ENCODE measurements around the gene C7.

C7 gene

GRCh38 chr5:41003670-41004376 lies 94.5 kb downstream of the C7 start:
- H4K20me1 ChIP-seq (ENCODE audit: control insufficient read depth, insufficient read depth, low read depth, low read length), result no peaks in the 10 kb centered on the region
- H3F3A ChIP-seq (ENCODE audit: control insufficient read depth, insufficient read depth), result no peaks in the 10 kb centered on the region
- no peak overlapping the region for H3K4me2 ChIP-seq (ENCODE audit: low read length)
- H3K4me3 ChIP-seq (ENCODE audit: low read length), result no peak overlapping the region
- no peaks in the 10 kb centered on the region for H3K27me3 ChIP-seq (ENCODE audit: control insufficient read depth, low read length)
- no peaks in the 10 kb centered on the region for H3K36me3 ChIP-seq (ENCODE audit: control insufficient read depth, low read length)
- no peaks in the 10 kb centered on the region for H3K9me2 ChIP-seq (replicated peaks; ENCODE audit: control insufficient read depth, low read length)
- no peaks in the 10 kb centered on the region for H3K9me3 ChIP-seq (ENCODE audit: control insufficient read depth, insufficient read depth, low read length)
- no peaks in the 10 kb centered on the region for H3K79me2 ChIP-seq (ENCODE audit: control insufficient read depth, low read length)
- TF ChIP-seq EZH2phosphoT487 (IDR thresholded peaks at IDR 0.05; ENCODE audit: borderline replicate concordance, low read length) (no peak), CTCF (IDR thresholded peaks at IDR 0.05; ENCODE audit: low read depth, low read length, poor library complexity, severe bottlenecking) (no peak)
- H3K4me1 ChIP-seq (ENCODE audit: control insufficient read depth, low read length), result no peaks in the 10 kb centered on the region
- no peak overlapping the region for H3K27ac ChIP-seq (ENCODE audit: low read depth, low read length)

- Histone ChIP-seq H4K20me1 (ENCODE audit: control insufficient read depth, insufficient read depth, low read depth, low read length) (no peaks in the 10 kb centered on the region), H3K27me3 (ENCODE audit: control insufficient read depth, low read length) (no peaks in the 10 kb centered on the region), H3K4me2 (ENCODE audit: low read length) (no peak overlapping the region), H3F3A (ENCODE audit: control insufficient read depth, insufficient read depth) (no peaks in the 10 kb centered on the region), H3K4me1 (ENCODE audit: control insufficient read depth, low read length) (no peaks in the 10 kb centered on the region), H3K9me2 (replicated peaks; ENCODE audit: control insufficient read depth, low read length) (no peaks in the 10 kb centered on the region), H3K36me3 (ENCODE audit: control insufficient read depth, low read length) (no peaks in the 10 kb centered on the region), H3K4me3 (ENCODE audit: low read length) (no peak overlapping the region), H3K9me3 (ENCODE audit: control insufficient read depth, insufficient read depth, low read length) (no peaks in the 10 kb centered on the region), H3K27ac (ENCODE audit: low read depth, low read length) (no peak overlapping the region), H3K79me2 (ENCODE audit: control insufficient read depth, low read length) (no peaks in the 10 kb centered on the region)
- TF ChIP-seq EZH2phosphoT487 (IDR thresholded peaks at IDR 0.05; ENCODE audit: borderline replicate concordance, low read length), result no peak
- no peak for TF ChIP-seq CTCF (IDR thresholded peaks at IDR 0.05; ENCODE audit: low read depth, low read length, poor library complexity, severe bottlenecking)
These were observed 95.6 kb downstream of the C7 start for GRCh38 chr5:41004931-41005330.

GRCh38 chr5:41009232-41009631 lies 99.9 kb downstream of the C7 start:
- no peaks in the 10 kb centered on the region for H3K9me2 ChIP-seq (replicated peaks; ENCODE audit: control insufficient read depth, low read length)
- H3F3A ChIP-seq (ENCODE audit: control insufficient read depth, insufficient read depth), result no peaks in the 10 kb centered on the region
- no peaks in the 10 kb centered on the region for H3K27me3 ChIP-seq (ENCODE audit: control insufficient read depth, low read length)
- H3K36me3 ChIP-seq (ENCODE audit: control insufficient read depth, low read length), result no peaks in the 10 kb centered on the region
- no peaks in the 10 kb centered on the region for H3K9me3 ChIP-seq (ENCODE audit: control insufficient read depth, insufficient read depth, low read length)
- TF ChIP-seq EZH2phosphoT487 (IDR thresholded peaks at IDR 0.05; ENCODE audit: borderline replicate concordance, low read length) (no peak), CTCF (IDR thresholded peaks at IDR 0.05; ENCODE audit: low read depth, low read length, poor library complexity, severe bottlenecking) (no peak)
- no peaks in the 10 kb centered on the region for H3K4me1 ChIP-seq (ENCODE audit: control insufficient read depth, low read length)
- no peaks in the 10 kb centered on the region for H3K79me2 ChIP-seq (ENCODE audit: control insufficient read depth, low read length)
- H3K27ac ChIP-seq (ENCODE audit: low read depth, low read length), result no peak overlapping the region
- no peak overlapping the region for H3K4me2 ChIP-seq (ENCODE audit: low read length)
- no peak overlapping the region for H3K4me3 ChIP-seq (ENCODE audit: low read length)
- H4K20me1 ChIP-seq (ENCODE audit: control insufficient read depth, insufficient read depth, low read depth, low read length), result no peaks in the 10 kb centered on the region
